GM12872 (cell line): ENCODE data around the gene GON4L.

Experiments used
- TF ChIP-seq, protein P1 (sequence below): IDR thresholded peaks from 3 replicates; pipeline ENCODE4 v1.5.1; 2011; ENCODE audit warnings: low read depth, mild to moderate bottlenecking, low read length, moderate library complexity; ENCODE audit not compliant: insufficient read depth

Gene GON4L

DNA sequence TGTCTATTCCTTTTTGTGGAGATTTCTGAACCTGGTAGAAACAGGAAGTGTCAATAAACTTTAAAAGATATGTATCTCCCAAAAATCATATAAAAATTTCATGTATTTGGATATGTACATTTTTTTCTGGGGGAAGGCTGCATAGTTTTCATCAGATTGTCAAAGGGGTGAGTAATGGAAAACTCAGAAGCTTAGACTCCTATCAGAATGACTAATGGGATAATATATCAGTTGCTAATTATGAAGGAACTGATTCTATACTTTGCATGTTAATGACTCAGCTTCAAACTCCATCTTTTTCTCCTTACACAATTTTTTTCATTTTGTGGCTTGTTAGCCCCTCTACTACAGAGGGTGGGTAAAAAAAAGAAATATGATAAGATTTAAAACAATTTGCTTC is 55.9 kb downstream of the GON4L start:
- TF ChIP-seq, protein P1, sequence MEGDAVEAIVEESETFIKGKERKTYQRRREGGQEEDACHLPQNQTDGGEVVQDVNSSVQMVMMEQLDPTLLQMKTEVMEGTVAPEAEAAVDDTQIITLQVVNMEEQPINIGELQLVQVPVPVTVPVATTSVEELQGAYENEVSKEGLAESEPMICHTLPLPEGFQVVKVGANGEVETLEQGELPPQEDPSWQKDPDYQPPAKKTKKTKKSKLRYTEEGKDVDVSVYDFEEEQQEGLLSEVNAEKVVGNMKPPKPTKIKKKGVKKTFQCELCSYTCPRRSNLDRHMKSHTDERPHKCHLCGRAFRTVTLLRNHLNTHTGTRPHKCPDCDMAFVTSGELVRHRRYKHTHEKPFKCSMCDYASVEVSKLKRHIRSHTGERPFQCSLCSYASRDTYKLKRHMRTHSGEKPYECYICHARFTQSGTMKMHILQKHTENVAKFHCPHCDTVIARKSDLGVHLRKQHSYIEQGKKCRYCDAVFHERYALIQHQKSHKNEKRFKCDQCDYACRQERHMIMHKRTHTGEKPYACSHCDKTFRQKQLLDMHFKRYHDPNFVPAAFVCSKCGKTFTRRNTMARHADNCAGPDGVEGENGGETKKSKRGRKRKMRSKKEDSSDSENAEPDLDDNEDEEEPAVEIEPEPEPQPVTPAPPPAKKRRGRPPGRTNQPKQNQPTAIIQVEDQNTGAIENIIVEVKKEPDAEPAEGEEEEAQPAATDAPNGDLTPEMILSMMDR: no peak

DNA sequence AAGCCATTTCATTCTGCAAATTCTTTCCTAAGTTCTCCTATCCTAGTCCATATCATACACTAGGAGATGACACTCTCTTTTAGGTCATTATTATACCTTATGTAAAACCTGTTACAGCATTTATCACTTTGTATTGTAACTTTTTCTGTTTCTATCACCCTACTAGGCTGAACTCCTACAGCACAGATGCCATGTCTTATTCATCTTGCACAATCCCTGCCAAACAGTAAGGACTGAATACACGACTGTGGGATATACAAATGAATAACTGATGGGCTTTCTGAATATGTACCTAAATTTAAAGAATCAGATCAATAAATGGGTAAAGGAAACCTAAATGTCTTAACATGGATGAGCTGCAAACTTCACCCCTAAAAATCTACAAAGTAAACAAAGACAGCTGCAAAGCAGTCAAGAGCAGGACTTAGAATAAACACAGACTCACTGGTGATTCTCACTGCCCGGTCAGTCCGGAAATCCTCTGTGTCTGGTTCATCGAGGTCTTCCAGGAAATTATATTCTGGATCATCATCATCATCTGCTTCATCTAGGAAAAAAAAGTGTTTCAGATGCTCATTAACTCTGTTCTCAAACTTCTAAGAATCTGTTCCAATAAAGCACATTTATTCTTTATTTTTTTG is 62.3 kb downstream of the GON4L start:
- TF ChIP-seq, protein P1: no peak

DNA sequence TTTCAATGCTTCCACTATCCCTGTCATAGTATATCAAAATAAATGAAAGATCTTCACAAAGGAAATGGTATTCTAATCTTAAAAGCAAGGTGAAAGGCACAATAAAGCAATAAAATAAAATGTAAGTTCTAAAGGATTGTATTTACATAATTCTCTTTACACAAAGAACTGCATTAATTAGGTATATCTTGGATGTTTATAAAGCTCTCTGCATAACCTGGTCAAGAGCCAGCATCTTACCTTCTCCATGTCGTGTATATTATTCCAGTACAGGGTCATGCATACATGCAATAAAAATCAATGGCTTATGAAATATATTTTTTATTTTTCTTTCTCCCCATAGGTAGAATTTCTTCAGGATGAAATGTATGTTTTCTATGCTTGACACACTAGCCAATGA is 63.8 kb downstream of the GON4L start:
- TF ChIP-seq, protein P1: no peak

DNA sequence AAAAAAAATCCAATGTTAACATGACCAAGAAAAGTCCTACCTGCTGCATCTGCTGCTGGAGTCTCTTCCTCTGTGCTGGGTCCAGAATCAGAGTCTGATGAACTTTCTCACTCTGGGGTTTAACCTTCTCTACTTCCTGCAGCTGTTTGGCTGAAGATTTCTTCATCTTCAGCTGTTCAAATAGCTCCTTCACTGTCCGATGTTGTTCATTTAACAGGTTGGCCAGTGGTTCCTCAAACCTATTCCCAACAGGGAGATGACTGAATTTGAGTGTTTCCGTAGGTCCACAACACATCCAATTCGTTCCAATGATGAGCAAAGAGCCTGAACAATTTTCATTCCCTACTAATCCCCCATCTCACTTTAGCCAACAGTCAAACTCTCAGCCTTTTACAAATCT is 79.4 kb downstream of the GON4L start:
- TF ChIP-seq, protein P1: no peak

DNA sequence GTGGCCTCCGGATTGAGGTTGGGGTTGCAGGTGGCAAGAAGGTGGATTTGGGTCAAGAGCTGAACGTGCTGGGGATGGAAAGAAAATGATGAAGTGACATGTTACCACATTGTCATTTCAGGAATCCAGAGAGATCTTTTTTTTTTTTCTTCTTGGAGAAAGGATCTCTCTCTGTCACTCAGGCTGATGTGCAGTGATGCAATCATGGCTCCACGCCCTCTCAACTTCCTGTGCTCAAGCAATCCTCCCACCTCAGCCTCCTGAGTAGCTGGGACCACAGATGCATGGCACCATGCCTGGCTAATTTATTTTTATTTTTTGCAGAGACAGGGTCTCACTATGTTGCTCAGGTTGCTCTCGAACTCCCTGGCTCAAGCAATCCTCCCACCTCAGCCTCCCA is 80.6 kb downstream of the GON4L start:
- TF ChIP-seq, protein P1: no peak

DNA sequence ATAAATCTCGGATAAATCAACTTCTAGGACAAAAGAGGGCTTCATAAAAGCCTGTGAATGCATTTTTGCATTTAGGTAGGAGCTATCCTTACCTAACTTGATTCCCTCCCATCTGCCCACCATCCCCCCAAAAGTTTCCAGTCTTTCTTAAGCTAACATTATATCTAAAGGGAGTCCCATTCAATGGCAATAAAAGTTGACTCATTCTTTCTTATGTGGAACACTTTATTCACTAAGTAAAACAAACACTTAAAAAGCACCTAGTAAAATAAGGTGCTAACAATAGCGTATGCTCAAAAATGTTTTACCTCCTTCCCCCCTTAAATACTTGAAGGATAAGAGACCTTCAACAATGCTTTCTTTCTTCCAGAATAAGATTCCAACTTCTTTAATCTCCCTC is 83.8 kb downstream of the GON4L start:
- TF ChIP-seq, protein P1: no peak

DNA sequence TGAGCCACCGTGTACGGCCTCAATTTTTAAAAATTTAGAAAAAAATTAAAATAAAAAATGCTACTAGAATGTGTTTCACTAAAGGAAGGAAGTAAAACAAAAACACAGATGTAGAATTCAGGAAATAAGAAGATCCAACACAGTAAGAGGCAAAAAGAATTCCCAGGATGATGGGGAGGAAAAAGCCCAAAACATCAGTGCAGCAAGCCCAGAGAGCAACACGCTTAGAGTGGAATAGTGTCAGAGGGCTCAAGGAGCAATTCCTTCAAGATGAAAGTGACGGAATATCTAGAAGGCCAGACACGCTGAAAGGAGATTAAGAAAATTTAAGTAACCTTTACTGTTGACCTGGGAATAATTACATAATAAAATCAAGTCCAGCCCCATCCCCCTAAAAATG is 87.8 kb downstream of the GON4L start:
- TF ChIP-seq, protein P1: no peak
